Omental fat pad (tissue), 4 donors: ENCODE measurements around the gene ATOX1. TPM values are rescaled to one million over a fixed set of nuclear protein-coding genes. Genes with fewer than 3 reads are reported as not detected.

Experiments used
- ATAC-seq: fragments of 150-250 bp; one replicate; pipeline ENCODE4 v1.9.1; 2016; ENCODE audit warnings: mild to moderate bottlenecking, moderate library complexity; ENCODE audit not compliant: low FRiP score
- DNase-seq: peaks from one replicate; pipeline ENCODE4 v3.0.0-alpha.2; 2019; ENCODE audit warnings: low spot score
- total RNA-seq, 4 donors: library from RNA; depleted of rRNA; stranded (reverse); fragments of >200 nt; gene quantifications; one replicate each; pipeline ENCODE4 v1.1.0, GENCODE V29; 2016
- TF ChIP-seq, protein P1 (sequence below), 3 donors: fragments of 450-650 bp; IDR thresholded peaks; one replicate each; pipeline ENCODE4 v1.5.1; 2016 to 2017; ENCODE audit warnings: antibody characterized with exemption in 3 of 3, mild to moderate bottlenecking in 3 of 3, moderate library complexity in 2 of 3

ATOX1 gene
- total RNA-seq, 4 donors from 2014 or later = 81.5 to 162 (median 109) TPM

DNA sequence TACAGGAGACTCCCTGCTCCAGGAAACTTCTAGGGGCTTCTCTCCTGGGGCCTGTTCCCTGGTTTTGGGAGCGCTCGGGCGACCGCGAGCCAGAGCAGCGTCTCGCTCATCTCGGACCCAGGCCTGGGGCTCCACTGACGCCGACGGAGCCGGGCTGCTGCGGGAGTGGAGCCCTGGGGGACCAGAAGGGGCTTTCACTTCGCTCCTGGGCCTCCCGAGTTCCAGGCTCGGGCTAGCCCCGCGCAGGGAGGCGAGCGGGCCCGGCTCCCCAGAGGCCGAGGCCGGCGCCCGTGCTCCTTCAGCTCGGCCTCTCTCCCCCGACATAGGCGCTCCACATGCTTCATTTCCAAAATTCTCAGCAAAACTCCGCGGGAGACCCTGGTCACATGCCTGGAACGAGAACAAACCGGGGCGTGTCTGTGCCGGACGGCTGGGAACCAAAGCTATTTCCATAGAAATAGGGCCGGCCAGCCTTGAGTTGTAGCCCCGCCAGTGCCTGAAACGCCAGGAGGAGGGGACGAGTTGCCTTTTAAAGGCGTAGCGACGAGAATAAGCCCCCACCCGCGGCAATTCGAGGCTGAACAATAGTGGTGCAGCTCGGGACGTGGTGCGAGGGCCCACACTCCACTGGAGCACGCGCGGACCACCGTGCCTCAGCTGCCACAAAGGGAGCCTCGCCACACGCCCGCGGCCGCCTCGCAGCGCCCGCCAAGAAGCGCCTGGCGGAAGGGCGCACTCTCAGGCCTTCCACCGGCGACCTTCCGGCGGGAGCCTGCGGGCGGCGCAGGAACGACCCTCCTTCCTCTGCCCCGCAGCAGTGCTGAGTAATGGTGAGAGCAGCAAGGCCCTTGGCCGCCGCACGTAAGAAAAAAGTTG lies 12.2 kb upstream of the ATOX1 start:
- peak; percentile 44 for DNase-seq
- peak; percentile 39 for ATAC-seq
- TF ChIP-seq, protein P1, sequence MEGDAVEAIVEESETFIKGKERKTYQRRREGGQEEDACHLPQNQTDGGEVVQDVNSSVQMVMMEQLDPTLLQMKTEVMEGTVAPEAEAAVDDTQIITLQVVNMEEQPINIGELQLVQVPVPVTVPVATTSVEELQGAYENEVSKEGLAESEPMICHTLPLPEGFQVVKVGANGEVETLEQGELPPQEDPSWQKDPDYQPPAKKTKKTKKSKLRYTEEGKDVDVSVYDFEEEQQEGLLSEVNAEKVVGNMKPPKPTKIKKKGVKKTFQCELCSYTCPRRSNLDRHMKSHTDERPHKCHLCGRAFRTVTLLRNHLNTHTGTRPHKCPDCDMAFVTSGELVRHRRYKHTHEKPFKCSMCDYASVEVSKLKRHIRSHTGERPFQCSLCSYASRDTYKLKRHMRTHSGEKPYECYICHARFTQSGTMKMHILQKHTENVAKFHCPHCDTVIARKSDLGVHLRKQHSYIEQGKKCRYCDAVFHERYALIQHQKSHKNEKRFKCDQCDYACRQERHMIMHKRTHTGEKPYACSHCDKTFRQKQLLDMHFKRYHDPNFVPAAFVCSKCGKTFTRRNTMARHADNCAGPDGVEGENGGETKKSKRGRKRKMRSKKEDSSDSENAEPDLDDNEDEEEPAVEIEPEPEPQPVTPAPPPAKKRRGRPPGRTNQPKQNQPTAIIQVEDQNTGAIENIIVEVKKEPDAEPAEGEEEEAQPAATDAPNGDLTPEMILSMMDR (IDR thresholded peaks at IDR 0.05) = no peak

DNA sequence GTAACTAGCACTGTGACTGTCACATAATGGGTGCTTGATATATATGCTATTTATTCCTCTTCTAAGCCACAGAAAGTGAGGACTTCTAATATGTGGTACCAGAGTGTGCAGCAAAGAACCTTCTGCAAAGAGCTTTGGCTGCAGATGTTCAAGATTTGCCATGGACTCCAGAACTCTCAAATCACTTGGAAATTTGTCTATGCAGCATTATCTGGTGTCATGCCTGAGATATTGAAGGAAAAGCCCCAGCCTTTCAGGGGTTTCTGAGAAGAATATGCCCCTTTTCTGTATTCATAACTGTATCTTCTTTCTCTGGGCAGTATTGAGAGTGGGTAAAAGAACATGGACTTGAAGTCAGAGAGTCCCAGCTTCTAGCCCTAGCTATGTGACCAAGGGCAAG lies 8.5 kb upstream of the ATOX1 start:
- DNase-seq (no peak), ATAC-seq (no peak)
- TF ChIP-seq, protein P1 (IDR thresholded peaks at IDR 0.05) = no peak

- DNase-seq = no peak
- TF ChIP-seq, protein P1 (IDR thresholded peaks at IDR 0.05) = no peak
- ATAC-seq = no peak
Observed at GRCh38 chr5:151764801-151765200, 6.4 kb upstream of the ATOX1 start.

DNA sequence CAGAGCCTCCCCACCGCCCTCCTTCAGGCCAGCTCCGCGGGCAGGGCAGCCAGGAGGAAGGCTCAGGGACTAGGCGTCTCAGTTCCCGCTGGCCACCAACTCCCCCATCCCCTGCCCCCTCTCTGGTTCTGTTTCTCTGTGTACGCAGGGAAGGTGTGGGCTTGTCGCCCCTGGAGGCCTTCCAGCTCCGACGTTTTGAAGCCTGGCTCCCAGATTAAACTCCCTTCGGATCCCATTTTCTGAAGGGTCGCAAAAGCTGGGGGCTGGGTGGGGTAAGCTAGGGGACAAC lies 346 bp downstream of the ATOX1 start:
- ATAC-seq (peak; percentile 20), DNase-seq (no peak)
- TF ChIP-seq, protein P1 (IDR thresholded peaks at IDR 0.05) = no peak

- peak; percentile 16 for ATAC-seq
- TF ChIP-seq, protein P1 (IDR thresholded peaks at IDR 0.05) = no peak
- DNase-seq = no peak
Observed at GRCh38 chr5:151757233-151758140, 944 bp downstream of the ATOX1 start.

- TF ChIP-seq, protein P1 (IDR thresholded peaks at IDR 0.05) = no peak
- no peak for ATAC-seq
- no peak for DNase-seq
Observed at GRCh38 chr5:151755383-151755782, 3.0 kb downstream of the ATOX1 start.
